Measurements from ENCODE around the gene FBXL16.

FBXL16 gene

GRCh38 chr16:706189-707061 is 824 bp upstream of the FBXL16 start:
- H4K12ac ChIP-seq (ENCODE audit: low read depth, low read length): no peak overlapping the region
- WGBS (ENCODE audit: extremely low coverage, insufficient coverage, insufficient read length): no CpG with 5 or more reads among the region's 49 CpGs
- H3K23ac ChIP-seq (ENCODE audit: low read length): no peak overlapping the region
- no peak overlapping the region for H4K91ac ChIP-seq (ENCODE audit: low read depth, low read length)
- H3K4me2 ChIP-seq (ENCODE audit: low read length): no peak overlapping the region
- H3K9me3 ChIP-seq (ENCODE audit: insufficient read depth, low read depth, low read length): peaks cover 7% of the 10 kb centered on the region
- no peak for DNase-seq
- H3K4ac ChIP-seq (ENCODE audit: low read depth, low read length): no peak overlapping the region
- no peak overlapping the region for H2BK12ac ChIP-seq (ENCODE audit: low read length)
- peaks cover 0 to 2% of the 10 kb centered on the region in 2 experiments for H3K4me1 ChIP-seq (ENCODE audit: control insufficient read depth in 1 of 2, insufficient read depth in 2 of 2, low read length in 2 of 2)
- H3K27me3 ChIP-seq (ENCODE audit: insufficient read depth, low read length): peaks cover 41% of the 10 kb centered on the region
- no peak overlapping the region for H2BK5ac ChIP-seq (ENCODE audit: low read depth, low read length, poor library complexity)
- H3K27ac ChIP-seq (ENCODE audit: low read depth, low read length): no peak overlapping the region
- H4K8ac ChIP-seq (ENCODE audit: low read depth, low read length): no peak overlapping the region
- no peaks in the 10 kb centered on the region for H3K36me3 ChIP-seq (ENCODE audit: control insufficient read depth in 1 of 2, insufficient read depth in 2 of 2, low read length in 2 of 2)
- H3K9ac ChIP-seq (ENCODE audit: low read length): no peak overlapping the region
- H3K4me3 ChIP-seq (ENCODE audit: low read depth, low read length): no peak overlapping the region
- no peak overlapping the region for H3K18ac ChIP-seq (ENCODE audit: low read length)
- H2AFZ ChIP-seq (ENCODE audit: insufficient read depth, low read length, poor library complexity): no peak overlapping the region
- H3K14ac ChIP-seq (ENCODE audit: low read length): no peak overlapping the region
- no peaks in the 10 kb centered on the region for H3K79me2 ChIP-seq (ENCODE audit: control insufficient read depth, insufficient read depth, low read length, poor library complexity)
- no peak overlapping the region for H2AK5ac ChIP-seq (ENCODE audit: low read length)
- no peaks in the 10 kb centered on the region for H3K79me1 ChIP-seq (ENCODE audit: low read length)
- H2BK120ac ChIP-seq (ENCODE audit: insufficient read depth, low read length, poor library complexity): no peak overlapping the region

GRCh38 chr16:704552-705380 is 835 bp downstream of the FBXL16 start:
- H3K4ac ChIP-seq (ENCODE audit: low read depth, low read length): no peak overlapping the region
- peaks cover 53% of the 10 kb centered on the region for H3K27me3 ChIP-seq (ENCODE audit: insufficient read depth, low read length)
- peaks cover 7% of the 10 kb centered on the region for H3K9me3 ChIP-seq (ENCODE audit: insufficient read depth, low read depth, low read length)
- no CpG with 5 or more reads among the region's 50 CpGs for WGBS (ENCODE audit: extremely low coverage, insufficient coverage, insufficient read length)
- H3K9ac ChIP-seq (ENCODE audit: low read length): no peak overlapping the region
- no peak overlapping the region for H3K4me3 ChIP-seq (ENCODE audit: low read depth, low read length)
- no peak overlapping the region for H2BK12ac ChIP-seq (ENCODE audit: low read length)
- no peak overlapping the region for H2AFZ ChIP-seq (ENCODE audit: insufficient read depth, low read length, poor library complexity)
- H3K36me3 ChIP-seq (ENCODE audit: control insufficient read depth in 1 of 2, insufficient read depth in 2 of 2, low read length in 2 of 2): no peaks in the 10 kb centered on the region
- no peak for DNase-seq
- H4K12ac ChIP-seq (ENCODE audit: low read depth, low read length): no peak overlapping the region
- H3K14ac ChIP-seq (ENCODE audit: low read length): no peak overlapping the region
- no peak overlapping the region for H4K8ac ChIP-seq (ENCODE audit: low read depth, low read length)
- no peak overlapping the region for H3K18ac ChIP-seq (ENCODE audit: low read length)
- no peaks in the 10 kb centered on the region for H3K79me2 ChIP-seq (ENCODE audit: control insufficient read depth, insufficient read depth, low read length, poor library complexity)
- H3K79me1 ChIP-seq (ENCODE audit: low read length): no peaks in the 10 kb centered on the region
- H2AK5ac ChIP-seq (ENCODE audit: low read length): no peak overlapping the region
- no peak overlapping the region for H3K23ac ChIP-seq (ENCODE audit: low read length)
- H3K27ac ChIP-seq (ENCODE audit: low read depth, low read length): no peak overlapping the region
- H3K4me1 ChIP-seq (ENCODE audit: control insufficient read depth in 1 of 2, insufficient read depth in 2 of 2, low read length in 2 of 2): peaks cover 0 to 2% of the 10 kb centered on the region in 2 experiments
- H4K91ac ChIP-seq (ENCODE audit: low read depth, low read length): no peak overlapping the region
- no peak overlapping the region for H2BK5ac ChIP-seq (ENCODE audit: low read depth, low read length, poor library complexity)
- H2BK120ac ChIP-seq (ENCODE audit: insufficient read depth, low read length, poor library complexity): no peak overlapping the region
- no peak overlapping the region for H3K4me2 ChIP-seq (ENCODE audit: low read length)

GRCh38 chr16:704047-704446 is 1.6 kb downstream of the FBXL16 start:
- WGBS (ENCODE audit: extremely low coverage, insufficient coverage, insufficient read length): no CpG with 5 or more reads among the region's 7 CpGs
- H2AK5ac ChIP-seq (ENCODE audit: low read length): no peak overlapping the region
- H3K4me1 ChIP-seq (ENCODE audit: control insufficient read depth in 1 of 2, insufficient read depth in 2 of 2, low read length in 2 of 2): peaks cover 0 to 2% of the 10 kb centered on the region in 2 experiments
- H3K79me1 ChIP-seq (ENCODE audit: low read length): no peaks in the 10 kb centered on the region
- H4K12ac ChIP-seq (ENCODE audit: low read depth, low read length): no peak overlapping the region
- no peak overlapping the region for H2BK120ac ChIP-seq (ENCODE audit: insufficient read depth, low read length, poor library complexity)
- H3K27me3 ChIP-seq (ENCODE audit: insufficient read depth, low read length): peaks cover 53% of the 10 kb centered on the region
- H2BK5ac ChIP-seq (ENCODE audit: low read depth, low read length, poor library complexity): no peak overlapping the region
- no peak overlapping the region for H3K18ac ChIP-seq (ENCODE audit: low read length)
- H3K14ac ChIP-seq (ENCODE audit: low read length): no peak overlapping the region
- H4K91ac ChIP-seq (ENCODE audit: low read depth, low read length): no peak overlapping the region
- H3K36me3 ChIP-seq (ENCODE audit: control insufficient read depth in 1 of 2, insufficient read depth in 2 of 2, low read length in 2 of 2): no peaks in the 10 kb centered on the region
- no peak overlapping the region for H4K8ac ChIP-seq (ENCODE audit: low read depth, low read length)
- no peak for DNase-seq
- no peak overlapping the region for H3K4me2 ChIP-seq (ENCODE audit: low read length)
- no peak overlapping the region for H3K23ac ChIP-seq (ENCODE audit: low read length)
- no peak overlapping the region for H3K9ac ChIP-seq (ENCODE audit: low read length)
- no peak overlapping the region for H3K27ac ChIP-seq (ENCODE audit: low read depth, low read length)
- no peak overlapping the region for H3K4ac ChIP-seq (ENCODE audit: low read depth, low read length)
- peaks cover 7% of the 10 kb centered on the region for H3K9me3 ChIP-seq (ENCODE audit: insufficient read depth, low read depth, low read length)
- H2AFZ ChIP-seq (ENCODE audit: insufficient read depth, low read length, poor library complexity): no peak overlapping the region
- no peak overlapping the region for H3K4me3 ChIP-seq (ENCODE audit: low read depth, low read length)
- H3K79me2 ChIP-seq (ENCODE audit: control insufficient read depth, insufficient read depth, low read length, poor library complexity): no peaks in the 10 kb centered on the region
- no peak overlapping the region for H2BK12ac ChIP-seq (ENCODE audit: low read length)

- Histone ChIP-seq H3K9me3 (ENCODE audit: insufficient read depth, low read depth, low read length) (peaks cover 7% of the 10 kb centered on the region), H3K79me2 (ENCODE audit: control insufficient read depth, insufficient read depth, low read length, poor library complexity) (no peaks in the 10 kb centered on the region), H3K18ac (ENCODE audit: low read length) (no peak overlapping the region), H2BK120ac (ENCODE audit: insufficient read depth, low read length, poor library complexity) (no peak overlapping the region), H3K9ac (ENCODE audit: low read length) (no peak overlapping the region), H3K4ac (ENCODE audit: low read depth, low read length) (no peak overlapping the region), H3K27me3 (ENCODE audit: insufficient read depth, low read length) (peaks cover 53% of the 10 kb centered on the region), H3K79me1 (ENCODE audit: low read length) (no peaks in the 10 kb centered on the region), H3K27ac (ENCODE audit: low read depth, low read length) (no peak overlapping the region), H4K12ac (ENCODE audit: low read depth, low read length) (no peak overlapping the region), H2AK5ac (ENCODE audit: low read length) (no peak overlapping the region), H2BK5ac (ENCODE audit: low read depth, low read length, poor library complexity) (no peak overlapping the region), H2BK12ac (ENCODE audit: low read length) (no peak overlapping the region), H4K8ac (ENCODE audit: low read depth, low read length) (no peak overlapping the region), H3K23ac (ENCODE audit: low read length) (no peak overlapping the region), H3K4me3 (ENCODE audit: low read depth, low read length) (no peak overlapping the region), H3K14ac (ENCODE audit: low read length) (no peak overlapping the region), H2AFZ (ENCODE audit: insufficient read depth, low read length, poor library complexity) (no peak overlapping the region), H3K4me1 (ENCODE audit: control insufficient read depth in 1 of 2, insufficient read depth in 2 of 2, low read length in 2 of 2) (peaks cover 0 to 2% of the 10 kb centered on the region in 2 experiments), H3K4me2 (ENCODE audit: low read length) (no peak overlapping the region), H4K91ac (ENCODE audit: low read depth, low read length) (no peak overlapping the region), H3K36me3 (ENCODE audit: control insufficient read depth in 1 of 2, insufficient read depth in 2 of 2, low read length in 2 of 2) (no peaks in the 10 kb centered on the region)
- WGBS (ENCODE audit: extremely low coverage, insufficient coverage, insufficient read length): no CpG with 5 or more reads among the region's 12 CpGs
- no peak for DNase-seq
Measured at GRCh38 chr16:703406-703805, 2.2 kb downstream of the FBXL16 start.
